Breast epithelium (tissue), 3 donors: ENCODE data around the gene VEGFA.

Experiments used
- CTCF ChIP-seq, 3 donors: fragments of 450-650 bp; IDR thresholded peaks; one replicate each; pipeline ENCODE4 v1.5.1; 2016 to 2017; ENCODE audit warnings: antibody characterized with exemption in 3 of 3, mild to moderate bottlenecking in 3 of 3, moderate library complexity in 3 of 3
- POLR2AphosphoS5 ChIP-seq, 3 donors: sonication (generic); formaldehyde crosslinking; IDR thresholded peaks; one replicate each; pipeline ENCODE4 v1.6.1; 2017; ENCODE audit warnings: antibody characterized with exemption in 3 of 3

DNA sequence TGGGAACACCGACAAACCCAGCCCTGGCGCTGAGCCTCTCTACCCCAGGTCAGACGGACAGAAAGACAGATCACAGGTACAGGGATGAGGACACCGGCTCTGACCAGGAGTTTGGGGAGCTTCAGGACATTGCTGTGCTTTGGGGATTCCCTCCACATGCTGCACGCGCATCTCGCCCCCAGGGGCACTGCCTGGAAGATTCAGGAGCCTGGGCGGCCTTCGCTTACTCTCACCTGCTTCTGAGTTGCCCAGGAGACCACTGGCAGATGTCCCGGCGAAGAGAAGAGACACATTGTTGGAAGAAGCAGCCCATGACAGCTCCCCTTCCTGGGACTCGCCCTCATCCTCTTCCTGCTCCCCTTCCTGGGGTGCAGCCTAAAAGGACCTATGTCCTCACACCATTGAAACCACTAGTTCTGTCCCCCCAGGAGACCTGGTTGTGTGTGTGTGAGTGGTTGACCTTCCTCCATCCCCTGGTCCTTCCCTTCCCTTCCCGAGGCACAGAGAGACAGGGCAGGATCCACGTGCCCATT, 15.3 kb downstream of the VEGFA start:
- no peak for TF ChIP-seq CTCF (IDR thresholded peaks at IDR 0.05)
- TF ChIP-seq POLR2AphosphoS5 (IDR thresholded peaks at IDR 0.05): no peak
